Stimulated activated CD8-positive, alpha-beta memory T cell treated with anti-CD3 and anti-CD28 coated beads, Interleukin-7, amount 100 ng/mL, for 4 hours (primary cell): ENCODE measurements around the gene ARHGEF17.
"Not testable (repeated sequence)": the region's sequence is repeated elsewhere in the genome, so short reads cannot be mapped to it uniquely, and the experiment has no call there.

ENCODE experiments used
- DNase-seq, 2 donors: peaks; one replicate each; pipeline ENCODE4 v3.0.0-alpha.2; 2020; ENCODE audit warnings: low read depth in 2 of 2

The ARHGEF17 gene

DNA sequence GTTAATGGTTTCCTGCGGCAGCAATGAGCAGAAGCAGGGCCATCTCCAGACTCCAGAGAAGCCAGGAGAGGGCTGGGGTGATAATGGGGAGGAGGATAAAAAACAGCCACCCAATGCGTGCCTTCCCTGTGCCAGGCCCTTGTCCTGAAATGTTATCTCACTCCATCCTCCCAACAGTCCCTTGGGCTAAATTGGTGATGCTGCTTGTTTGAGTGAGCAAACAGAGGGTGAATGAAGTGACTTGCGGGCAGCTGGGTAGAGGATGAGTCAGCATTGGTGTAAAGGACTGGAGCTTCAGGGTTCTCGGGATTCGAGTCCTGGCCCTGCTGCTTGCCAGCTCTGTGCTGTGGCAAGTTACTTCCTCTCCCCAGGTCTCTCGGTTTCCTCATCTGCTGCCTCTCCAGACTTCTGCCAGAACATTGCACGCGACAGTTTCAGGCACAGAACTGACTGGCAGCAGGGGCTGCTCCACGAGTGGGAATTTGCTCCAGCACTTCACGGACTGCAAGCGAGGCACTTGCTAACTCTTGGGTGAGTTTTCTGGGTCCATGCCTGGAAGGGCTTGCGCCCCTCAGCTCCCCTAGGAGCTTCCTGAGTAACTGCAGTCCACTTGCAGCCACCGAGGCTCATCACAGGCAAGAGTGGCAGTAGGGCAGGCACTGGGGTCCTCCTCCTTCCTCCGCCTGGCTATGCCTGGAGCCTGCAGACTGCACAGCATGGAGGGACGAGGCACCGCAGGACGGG is 36.0 kb upstream of the ARHGEF17 start, which contains the start of gene P2RY6:
Gene P2RY6 (plus strand): TSS at position 403 of the 744 bp plus-strand sequence. CDS start 24,181 bp downstream, outside the sequence.
- DNase-seq: no peak

DNA sequence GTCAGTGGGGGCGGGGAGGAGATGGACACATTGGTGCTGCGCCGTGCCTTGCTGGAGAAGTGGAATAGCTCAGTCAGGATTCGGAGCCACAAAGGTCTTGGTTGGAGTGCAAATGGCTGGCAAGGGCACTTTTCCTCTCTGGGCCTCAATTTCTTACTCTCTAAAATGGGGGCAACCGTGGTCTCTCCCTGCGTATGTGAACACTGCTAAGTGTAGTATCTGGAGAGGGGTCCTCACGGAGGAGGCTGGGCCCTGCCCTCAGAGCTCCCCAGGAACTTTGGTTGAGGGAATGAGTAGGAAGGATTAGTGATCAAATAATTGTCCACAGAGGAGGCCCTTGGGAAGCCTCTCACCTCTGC is 35.4 kb upstream of the ARHGEF17 start:
- DNase-seq: no peak

DNA sequence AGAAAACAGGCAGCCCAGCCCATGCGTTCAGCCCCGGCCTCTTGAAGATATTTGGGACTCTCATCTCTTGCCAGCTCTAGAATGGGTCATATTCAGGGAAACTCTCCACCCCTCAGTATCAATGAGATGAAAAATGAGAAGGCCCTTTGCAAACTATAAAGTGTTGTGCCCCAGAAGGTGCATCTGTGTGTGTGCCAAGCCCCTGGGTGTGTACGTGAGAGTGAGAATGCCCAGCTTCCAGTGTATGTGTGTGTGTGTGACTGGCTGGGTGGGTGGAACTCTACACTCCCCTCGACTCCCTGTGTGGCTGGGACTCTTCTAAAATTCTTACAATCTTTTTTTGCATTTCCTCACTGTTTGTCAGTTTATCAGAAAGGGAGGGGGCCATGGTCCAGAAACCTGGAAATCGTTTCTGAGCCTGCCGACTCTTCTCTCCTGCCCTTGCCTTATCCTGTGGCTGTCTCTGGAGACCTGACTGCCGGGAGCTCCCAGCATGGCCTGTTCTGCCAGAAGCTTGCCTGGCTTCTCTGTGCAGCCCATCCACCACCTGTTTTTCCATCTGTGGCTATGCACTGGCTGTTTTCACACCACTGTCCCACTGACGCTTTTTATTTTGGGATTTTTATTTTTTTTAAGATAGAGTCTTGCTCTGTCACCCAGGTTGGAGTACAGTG is 34.7 kb upstream of the ARHGEF17 start:
- DNase-seq: no peak

DNA sequence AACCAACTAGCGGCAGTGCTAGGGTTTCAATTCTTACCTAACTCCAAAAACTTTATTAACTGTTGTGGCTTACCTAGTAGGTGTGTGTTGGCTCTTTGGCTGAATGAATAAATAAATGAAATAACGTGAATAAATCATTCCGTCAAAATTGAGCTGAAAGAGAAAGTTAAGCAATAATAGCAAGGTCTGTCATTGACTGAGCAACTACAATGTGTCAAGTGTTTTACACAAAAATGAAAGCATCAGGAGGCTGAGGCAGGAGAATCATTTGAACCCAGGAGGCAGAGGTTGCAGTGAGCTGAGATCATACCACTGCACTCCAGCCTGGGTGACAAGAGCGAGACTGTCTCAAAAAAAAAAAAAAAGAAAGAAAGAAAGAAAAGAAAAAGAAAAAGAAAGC is 33.9 kb upstream of the ARHGEF17 start:
- not testable (repeated sequence) for DNase-seq

DNA sequence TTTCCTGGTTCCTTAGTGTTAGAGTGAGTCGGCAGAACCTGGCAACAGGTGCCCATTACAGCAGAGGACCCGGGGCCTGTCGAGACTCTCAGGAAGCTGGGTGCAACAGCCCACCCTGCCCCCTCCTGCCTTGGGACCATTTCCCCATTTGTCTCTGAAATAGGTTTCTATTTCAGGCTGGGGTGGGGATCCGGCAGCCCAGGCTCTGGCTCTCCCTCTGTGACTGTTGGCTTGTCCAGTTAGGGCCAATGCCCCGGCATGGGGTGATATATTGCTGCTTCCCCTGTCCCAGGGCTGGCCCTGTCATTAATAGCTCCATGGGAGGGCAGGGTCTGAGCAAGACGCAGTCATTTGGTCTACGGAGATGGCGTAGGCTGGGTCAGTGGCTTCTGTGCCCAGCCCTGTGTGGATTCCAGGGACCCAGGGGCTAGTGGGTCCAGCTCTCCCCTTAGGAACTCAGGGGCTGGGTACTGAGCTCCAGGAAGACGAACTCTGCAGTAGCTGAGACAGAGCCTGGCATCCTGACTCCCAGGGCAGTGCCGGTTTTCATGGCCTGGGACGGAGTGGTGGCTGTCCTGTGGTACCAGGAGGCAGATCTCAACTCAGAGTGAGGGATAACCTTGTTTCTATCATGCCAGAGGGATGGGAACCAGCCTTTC is 33.2 kb upstream of the ARHGEF17 start:
- no peak for DNase-seq

DNA sequence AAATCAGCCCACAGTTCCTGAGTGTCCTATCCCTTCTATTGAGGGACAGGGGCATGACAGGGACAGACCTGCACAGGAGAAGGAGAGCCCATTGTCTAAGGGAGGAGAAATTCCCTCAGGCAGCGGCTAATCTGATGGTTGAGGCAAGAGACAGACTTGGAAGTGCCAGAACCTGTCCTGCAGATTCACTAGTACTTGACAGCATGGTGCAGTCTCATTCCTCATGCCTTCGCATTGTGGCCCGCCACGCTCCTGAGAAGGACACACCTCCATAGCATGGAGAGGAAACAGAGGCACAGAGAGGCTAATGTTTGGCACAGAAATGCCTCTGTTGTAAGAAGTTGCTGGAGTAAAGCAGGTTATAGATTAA is 32.7 kb upstream of the ARHGEF17 start:
- no peak for DNase-seq

GRCh38 chr11:73277467-73277866 is 30.6 kb upstream of the ARHGEF17 start:
- no peak for DNase-seq

- no peak for DNase-seq
Observed at GRCh38 chr11:73280626-73281025, 27.4 kb upstream of the ARHGEF17 start.

DNA sequence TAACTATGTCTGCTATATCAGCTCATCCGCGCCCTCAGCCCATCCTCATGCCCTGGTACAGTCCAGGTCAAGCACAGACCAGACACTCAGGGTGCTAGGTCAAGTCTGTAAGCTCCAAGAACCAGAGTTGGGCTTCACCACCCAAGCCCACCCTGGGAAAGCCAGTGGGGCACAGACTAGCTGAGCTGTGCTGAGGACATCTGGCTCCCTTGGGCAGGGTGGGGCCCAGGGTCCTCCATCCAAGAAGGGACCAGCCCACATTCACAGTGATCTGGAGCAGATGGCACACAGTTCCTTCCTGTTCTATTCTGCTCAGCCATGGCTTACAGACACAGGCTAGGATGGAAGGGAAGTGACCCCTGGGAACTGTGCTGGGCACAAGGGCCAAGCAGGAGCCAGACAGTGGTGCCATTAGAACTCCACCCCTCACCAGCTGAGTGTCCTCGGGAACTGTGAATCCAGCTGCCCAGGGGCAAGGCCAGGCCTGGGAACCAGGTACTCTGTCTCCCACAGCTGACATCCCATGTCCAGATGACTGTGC is 26.8 kb upstream of the ARHGEF17 start:
- DNase-seq: no peak

- DNase-seq: no peak
Observed at GRCh38 chr11:73281796-73282660, 26.0 kb upstream of the ARHGEF17 start.

DNA sequence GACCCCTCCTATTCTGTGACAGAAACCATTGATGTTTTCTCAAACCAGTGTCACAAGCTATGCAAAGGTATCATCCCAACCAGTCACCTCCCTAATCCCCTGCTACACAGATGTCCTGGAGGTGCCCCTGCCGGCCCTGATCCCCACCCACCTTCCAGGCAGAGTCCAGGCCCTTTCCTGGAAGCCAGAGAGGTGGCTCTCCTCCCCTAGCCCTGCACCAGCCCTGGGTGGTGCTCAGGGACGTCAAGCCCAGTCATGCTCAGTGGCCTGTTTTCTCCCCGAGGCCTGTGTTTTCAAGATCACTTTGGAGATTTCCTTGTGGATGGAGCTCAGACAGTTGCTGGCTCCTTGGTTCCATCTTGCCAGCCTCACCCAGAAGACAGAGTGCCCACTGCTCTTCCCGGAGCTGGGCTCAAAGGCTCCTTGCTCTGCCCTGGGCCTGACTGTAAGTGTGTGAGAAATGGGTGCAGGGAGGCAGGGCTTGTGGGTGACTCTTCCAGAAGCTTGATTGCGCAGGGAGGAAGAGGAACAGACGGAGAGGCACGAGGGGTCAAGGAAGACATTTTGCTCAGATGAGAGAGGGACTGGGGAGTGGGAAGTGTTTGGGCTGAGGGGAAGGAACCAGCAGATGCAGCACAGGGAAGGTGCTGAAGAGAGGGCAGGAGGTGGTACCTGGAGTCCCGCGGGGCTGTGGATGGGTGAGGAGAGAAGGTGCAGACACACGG is 24.6 kb upstream of the ARHGEF17 start:
- no peak for DNase-seq

- no peak for DNase-seq
Observed at GRCh38 chr11:73284106-73284505, 24.0 kb upstream of the ARHGEF17 start.

DNA sequence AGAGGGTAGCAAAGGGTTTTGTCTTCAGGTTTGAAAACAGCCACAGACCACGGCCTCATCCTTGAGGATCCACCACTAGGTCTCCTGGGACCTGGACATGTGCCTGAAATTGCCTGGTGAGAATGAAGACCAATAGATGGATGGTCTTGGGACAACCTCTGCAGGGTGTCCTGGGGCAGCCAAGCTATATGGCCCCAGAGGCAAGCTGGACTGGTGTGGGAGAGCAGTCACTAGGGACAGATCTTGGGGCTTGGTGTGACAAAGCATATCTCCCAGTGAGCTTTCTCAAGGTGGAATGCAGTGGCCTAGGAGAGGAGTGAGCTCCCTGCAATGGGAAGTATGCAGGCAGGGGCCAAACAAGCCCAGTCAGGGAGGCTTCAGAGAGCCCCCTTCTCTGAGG is 22.4 kb upstream of the ARHGEF17 start:
- no peak for DNase-seq

- DNase-seq: no peak
Observed at GRCh38 chr11:73286240-73286810, 21.8 kb upstream of the ARHGEF17 start.

DNA sequence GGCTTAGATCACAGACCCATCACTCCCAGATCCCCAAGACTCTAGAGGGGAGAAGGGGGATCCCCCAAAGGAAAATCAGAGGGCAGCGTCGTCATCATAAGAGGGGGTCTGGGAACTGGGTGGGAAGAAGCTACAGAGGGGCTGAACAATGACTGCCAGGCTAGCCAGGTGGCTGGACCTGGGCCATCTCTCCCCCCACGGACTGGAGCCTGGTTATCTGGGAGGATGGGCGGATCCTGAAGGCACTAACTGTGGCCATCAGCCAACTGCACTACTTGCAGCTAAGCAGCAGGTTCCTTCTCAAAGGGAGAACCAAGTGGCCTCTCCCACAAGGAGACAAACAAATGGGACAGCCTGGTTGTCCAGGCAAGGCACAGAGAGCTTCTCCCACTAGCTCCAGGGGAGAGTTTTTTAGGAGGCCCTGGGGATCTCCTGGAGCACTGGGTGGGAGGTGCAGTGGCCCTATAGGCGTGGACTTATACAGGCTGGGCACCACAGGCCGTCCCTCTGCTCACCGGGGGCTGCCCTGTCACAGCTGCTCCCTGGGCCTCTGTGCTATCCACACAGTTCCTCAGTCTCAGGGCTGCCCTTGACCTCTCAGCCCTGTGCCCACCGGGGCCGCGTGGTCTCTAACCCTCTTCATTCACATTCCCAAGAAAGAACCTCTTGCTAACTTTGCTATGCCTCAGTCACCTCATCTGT is 20.5 kb upstream of the ARHGEF17 start:
- no peak for DNase-seq

DNA sequence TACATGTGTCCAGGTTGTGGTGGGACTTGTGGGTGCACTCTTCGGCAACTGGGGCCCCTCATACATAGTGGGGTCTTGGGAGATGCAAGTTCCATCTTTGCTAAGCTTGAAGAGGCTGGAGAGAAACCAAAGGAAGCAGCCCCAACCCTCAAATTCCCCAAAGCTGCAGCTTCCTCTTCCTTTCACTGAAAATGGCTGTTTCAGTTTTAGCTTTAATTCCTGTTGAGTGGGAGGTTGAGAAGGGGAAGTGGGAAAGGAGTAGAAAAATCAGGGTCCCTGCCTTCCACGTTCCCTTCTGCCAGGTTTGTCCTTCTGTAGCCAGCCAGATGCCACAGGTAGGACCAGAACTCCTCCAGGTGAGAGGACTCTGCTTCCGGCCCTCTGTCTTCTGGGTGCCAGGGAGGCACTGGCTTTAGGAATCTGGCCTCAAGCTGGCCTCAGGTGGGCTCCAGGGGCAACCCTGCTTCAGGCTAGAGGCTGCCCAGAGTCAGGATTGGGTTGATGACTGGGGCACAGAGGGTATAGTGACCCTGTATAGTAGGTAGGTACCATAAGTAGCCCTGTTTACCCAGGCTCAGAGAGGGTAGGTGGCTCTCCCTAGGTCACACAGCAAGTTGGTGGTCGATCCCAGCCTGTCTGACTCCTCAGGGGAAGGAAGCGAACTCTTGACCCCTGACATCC is 19.7 kb upstream of the ARHGEF17 start:
- no peak for DNase-seq

DNA sequence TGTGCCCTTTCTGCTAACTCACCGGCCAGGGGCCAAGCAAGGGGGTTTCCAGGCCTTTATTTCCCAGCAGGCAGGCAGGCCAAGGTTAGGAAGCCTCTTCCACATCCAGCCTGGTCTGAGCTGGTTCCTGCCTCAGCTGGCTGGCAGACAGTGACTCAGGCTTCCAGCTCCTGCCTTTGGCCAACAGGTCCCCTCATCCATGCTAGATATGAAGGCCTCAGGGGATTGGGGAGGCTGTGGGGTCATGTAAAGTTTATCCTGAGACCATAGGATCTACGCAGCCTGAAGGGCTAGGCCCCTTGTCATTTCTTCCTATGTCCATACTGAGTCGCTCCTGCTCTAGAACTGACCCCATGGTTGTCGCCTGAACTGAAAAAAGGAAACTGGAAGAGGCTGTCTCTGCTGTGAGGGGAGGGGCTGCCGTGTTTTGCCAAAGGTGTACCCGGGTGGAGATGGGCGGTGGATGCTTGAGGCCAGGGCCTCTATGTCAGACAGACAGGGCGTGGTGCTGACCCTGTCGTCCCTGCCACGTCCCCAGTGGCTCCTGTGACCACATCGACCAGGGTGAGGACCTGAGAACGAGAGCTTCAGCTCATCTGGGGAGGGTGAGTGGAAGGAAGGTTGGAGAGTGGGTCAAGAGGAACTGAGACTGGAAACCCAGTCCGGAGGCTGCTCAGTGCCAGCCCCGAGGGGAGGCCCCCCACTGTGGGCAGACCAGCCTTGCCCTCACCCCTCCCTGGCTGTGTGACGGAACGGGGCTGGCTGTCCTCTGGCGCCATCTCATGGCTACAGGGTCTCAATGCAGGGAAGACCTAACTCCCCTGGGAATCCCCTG is 19.0 kb upstream of the ARHGEF17 start:
- DNase-seq: peak; percentile 5 to 27

- DNase-seq: no peak
Observed at GRCh38 chr11:73290536-73290935, 17.5 kb upstream of the ARHGEF17 start.

DNA sequence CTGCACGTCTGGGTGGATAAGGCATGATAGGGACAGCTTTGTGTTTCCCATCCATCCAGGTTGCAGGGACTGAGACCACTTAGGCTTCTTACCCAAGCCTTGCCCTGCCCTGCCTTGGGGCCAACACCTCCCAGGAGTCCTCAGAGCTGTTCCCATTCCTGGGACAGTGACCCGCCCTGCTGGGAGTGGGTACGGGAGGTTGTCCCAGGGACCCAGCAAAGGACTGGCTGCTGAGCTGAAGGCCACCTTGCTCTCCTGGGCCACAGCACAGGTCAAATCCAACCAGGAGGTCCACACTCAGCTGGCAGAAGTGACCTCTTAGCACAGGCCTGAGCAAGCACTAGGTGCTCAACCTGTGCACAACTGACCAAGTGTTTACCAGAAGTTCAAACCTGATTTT is 16.9 kb upstream of the ARHGEF17 start:
- no peak for DNase-seq
